T1000 (cell line): ENCODE measurements around the gene ATP5F1A.
A peak's percentile ranks its signal among the peaks of the same experiment; 100 is the strongest.
"Not testable (repeated sequence)": the region's sequence is repeated elsewhere in the genome, so short reads cannot be mapped to it uniquely, and the experiment has no call there.

ENCODE experiments used
- DNase-seq: peaks from one replicate; lab custom pipeline; 2025; ENCODE audit warnings: mixed read lengths; lab: John Stamatoyannopoulos, UW

The ATP5F1A gene

DNA sequence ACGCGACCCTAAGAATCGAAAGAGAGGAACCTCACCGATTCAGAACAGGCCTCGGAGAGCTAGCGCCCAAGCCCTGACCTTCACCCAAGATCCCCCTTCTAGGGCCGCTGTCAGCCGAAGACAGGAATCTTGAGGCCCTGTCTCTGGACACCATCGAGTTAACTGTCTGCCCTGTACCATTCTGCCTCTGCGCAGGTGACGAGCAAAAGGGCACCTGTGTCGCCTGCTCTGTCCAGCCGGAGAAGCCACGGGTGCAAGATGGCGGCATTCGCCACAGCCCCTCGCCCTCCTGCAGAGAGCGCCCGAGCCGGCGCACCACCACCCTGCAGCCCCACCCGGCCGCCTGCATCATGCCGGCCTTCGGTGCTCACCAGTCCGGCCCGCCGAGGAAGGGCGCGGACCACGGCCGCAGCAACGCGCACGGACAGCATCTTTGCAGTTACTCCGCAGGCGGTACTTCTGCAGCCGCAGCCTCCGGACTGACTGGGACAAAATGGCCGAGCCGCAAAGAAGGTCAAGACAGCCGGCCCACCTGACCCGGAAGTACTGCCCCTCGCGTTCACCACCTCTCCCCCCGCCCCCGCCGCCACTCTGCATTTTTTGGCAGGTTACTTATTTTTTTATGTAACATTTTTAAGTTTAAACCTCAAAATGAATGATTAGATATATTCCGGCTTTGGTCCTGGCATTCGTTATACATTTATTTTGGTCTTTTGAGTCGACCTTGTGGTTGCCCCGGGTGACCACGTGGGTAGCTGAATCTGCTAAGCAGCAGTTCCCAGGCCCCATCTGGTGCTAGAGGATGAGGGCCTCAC lies at the start of gene ATP5F1A:
Gene ATP5F1A, minus strand, starts transcription at position 496 of the 815 bp plus-strand sequence. Its CDS starts 65 bp downstream, at position 431.
- DNase-seq, result peak; percentile 76

GRCh38 chr18:46141199-46141598 lies 43.1 kb upstream of the ATP5F1A start:
- no peak for DNase-seq

DNA sequence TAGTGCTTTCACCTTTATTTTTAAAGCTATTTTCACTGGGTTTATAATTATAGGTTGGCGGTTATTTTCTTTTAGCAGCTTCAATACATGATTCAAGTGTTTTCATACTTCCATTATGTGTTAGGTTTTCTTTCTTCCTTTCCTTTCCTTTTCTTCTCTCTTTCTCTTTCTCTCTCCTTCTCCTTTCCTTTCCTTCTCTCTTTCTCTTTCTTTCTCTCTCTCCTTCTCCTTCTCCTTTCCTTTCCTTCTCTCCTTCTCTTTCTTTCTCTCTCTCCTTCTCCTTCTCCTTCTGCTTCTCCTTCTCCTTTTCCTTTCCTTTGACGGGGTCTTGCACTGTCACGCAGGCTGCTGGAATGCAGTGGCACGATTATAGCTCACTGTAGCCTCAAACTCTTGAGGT lies 42.1 kb upstream of the ATP5F1A start:
- DNase-seq, result no peak

GRCh38 chr18:46134920-46135675 lies 37.0 kb upstream of the ATP5F1A start:
- DNase-seq, result no peak

GRCh38 chr18:46133534-46133933 lies 35.4 kb upstream of the ATP5F1A start:
- no peak for DNase-seq

- DNase-seq, result not testable (repeated sequence)
Observed at GRCh38 chr18:46130549-46130948, 32.5 kb upstream of the ATP5F1A start.

DNA sequence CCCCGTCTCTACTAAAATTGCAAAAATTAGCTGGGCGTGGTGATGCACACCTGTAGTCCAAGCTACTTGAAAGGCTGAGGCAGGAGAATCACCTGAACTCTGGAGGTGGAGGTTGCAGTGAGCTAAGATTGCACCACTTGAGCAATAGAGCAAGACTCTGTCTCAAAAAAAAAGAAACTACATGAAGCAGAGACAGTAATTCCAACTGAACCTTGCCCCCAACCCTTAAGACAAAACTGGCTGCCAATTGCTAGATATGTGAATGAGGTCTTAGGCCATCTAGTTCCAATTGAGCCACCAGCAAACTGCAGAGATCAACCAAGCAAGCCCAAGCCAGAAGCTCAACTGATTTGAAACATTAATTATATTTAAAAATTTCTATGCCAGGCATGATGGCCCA lies 32.0 kb upstream of the ATP5F1A start:
- DNase-seq, result no peak

GRCh38 chr18:46126625-46127024 lies 28.5 kb upstream of the ATP5F1A start:
- not testable (repeated sequence) for DNase-seq

DNA sequence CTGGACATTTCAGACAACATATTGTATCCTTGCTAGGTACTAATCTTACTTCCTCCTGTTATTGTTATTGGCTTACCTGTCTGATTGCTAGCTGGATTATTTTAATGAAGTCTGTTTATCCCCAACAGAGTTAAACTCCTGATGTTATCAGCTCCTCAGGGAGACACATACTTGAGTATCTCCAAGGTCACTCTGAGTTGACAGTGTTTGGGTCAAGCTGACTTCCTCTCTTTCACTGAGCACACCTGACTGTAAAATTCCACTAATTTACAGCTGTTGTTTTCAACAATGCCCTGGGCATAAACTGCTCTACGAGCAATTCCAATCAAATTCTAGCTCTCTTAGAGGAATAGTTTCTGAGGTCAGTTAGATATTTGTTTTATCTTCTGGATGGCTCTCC lies 15.7 kb upstream of the ATP5F1A start:
- no peak for DNase-seq

DNA sequence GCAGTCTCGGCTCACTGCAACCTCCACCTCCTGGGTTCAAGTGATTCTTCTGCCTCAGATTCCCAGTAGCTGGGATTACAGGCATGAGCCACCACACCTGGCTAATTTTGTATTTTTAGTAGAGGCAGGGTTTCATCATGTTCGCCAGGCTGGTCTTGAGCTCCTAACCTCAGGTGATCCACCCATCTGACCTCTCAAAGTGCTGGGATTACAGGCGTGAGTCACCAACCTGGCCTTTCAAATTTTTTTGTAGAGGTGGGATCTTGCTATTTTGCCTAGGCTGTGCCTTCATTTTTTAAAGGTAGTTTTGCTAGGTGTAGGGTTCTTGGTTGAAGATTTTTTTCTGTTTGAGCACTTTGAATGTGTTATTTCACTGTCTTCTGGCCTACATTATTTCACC lies 12.3 kb upstream of the ATP5F1A start:
- no peak for DNase-seq

DNA sequence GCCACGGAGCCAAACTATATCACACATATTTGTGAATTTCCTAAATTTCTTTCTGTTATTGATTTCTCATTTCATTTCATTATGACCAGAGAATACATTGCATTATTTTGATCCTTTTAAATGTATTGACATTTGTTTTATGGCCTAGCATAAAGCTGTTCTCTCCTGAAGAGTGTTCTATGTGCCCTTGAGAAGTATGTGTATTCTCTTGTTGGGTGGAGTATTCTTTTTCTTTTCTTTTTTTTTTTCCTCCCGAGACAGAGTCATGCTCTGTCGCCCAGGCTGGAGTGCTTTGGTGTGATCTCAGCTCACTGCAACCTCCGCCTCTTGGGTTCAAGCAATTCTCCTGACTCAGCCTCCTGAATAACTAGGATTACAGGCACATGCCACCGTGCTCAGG lies 11.3 kb upstream of the ATP5F1A start:
- DNase-seq, result no peak

GRCh38 chr18:46104128-46104911 lies 6.2 kb upstream of the ATP5F1A start, which contains the start of gene HAUS1:
HAUS1 (plus strand) TSS chr18:46104385; CDS start chr18:46104412, 27 bp downstream.
- DNase-seq, result peak; percentile 49

- no peak for DNase-seq
Observed at GRCh38 chr18:46099463-46099862, 1.4 kb upstream of the ATP5F1A start.

DNA sequence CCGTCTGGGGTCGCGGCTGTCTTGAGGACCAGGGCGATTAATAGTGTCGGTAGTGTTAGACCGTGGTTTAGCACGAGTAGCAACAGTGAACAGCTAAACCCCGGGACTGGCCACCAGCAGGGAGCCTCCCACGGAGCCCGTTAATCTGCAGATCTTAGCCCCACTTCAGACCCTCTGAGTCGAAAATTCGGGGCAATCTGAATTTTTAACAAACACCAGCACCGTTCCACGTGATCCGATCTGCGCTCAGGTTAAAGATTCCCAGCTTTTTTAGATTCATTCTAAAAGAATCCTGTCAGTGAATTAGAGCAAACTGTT lies 479 bp upstream of the ATP5F1A start:
- no peak for DNase-seq

GRCh38 chr18:46097431-46097800 lies 680 bp downstream of the ATP5F1A start:
- DNase-seq, result no peak

GRCh38 chr18:46096651-46097300 lies 1.3 kb downstream of the ATP5F1A start:
- DNase-seq, result no peak

DNA sequence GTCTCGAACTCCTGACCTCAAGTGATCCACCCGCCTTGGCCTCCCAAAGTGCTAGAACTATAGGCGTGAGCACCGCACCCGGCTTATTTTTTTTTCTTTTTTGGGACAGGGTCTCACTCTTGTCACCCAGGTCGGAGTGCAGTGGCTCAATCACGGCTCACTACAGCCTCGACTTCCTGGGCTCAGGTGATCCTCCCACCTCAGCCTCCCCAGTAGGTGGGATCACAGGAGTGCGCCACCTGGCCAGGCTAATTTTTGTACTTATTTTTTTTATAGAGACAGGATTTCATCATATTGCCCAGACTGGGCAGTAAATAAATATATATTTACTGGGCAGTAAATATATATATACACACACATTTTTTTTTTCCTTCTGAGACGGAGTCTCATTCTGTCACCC lies 2.6 kb downstream of the ATP5F1A start:
- no peak for DNase-seq

GRCh38 chr18:46088501-46088900 lies 9.6 kb downstream of the ATP5F1A start:
- not testable (repeated sequence) for DNase-seq

DNA sequence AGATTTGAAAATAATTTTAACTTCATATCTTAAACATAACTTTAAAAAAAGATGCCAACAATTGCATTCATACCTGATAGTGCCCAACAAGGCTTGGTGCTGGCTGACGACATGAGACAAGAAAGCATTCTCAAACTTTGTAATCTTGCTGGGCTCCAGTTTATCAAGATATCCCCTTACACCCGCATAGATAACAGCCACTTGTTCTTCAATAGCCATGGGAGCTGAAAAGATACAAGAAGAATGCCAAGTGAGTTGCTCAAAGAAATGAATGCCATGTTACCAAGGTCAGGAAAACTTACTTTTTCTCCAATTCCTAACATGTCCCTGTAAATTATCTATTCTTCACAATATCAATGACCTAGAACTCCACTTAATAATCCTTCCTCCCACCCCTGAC lies 13.7 kb downstream of the ATP5F1A start:
- no peak for DNase-seq

- no peak for DNase-seq
Observed at GRCh38 chr18:46080156-46080555, 17.9 kb downstream of the ATP5F1A start.

DNA sequence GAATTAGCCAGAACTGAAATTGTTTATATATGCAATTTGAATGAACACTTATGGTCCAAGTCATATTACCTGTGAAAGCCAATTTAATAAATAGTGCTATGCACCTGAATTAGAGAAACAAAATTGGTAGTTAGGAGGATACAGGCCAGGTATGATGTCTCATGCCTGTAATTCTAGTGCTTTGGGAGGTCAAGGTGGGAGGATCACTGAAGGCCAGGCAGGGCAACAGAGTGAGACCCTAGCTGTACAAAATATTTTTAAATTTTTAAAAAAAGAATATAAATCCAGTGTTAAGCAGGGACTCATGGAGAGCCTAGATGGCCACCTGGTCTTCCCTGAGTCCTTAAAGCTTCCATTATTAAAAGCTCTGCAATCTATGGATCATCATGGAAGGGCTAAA lies 18.8 kb downstream of the ATP5F1A start:
- no peak for DNase-seq
